SJSA1 (cell line): ENCODE data around the gene RNU1-2. TPM values are rescaled to one million over a fixed set of nuclear protein-coding genes. Genes with fewer than 3 reads are reported as not detected.
"Not testable (repeated sequence)": the region's sequence is repeated elsewhere in the genome, so short reads cannot be mapped to it uniquely, and the experiment has no call there.

Source experiments
- DNase-seq, 2 experiments: peaks; one replicate each; pipeline ENCODE4 v3.0.0-alpha.2; 2015 to 2020; ENCODE audit warnings: low spot score in 2 of 2, low read depth in 1 of 2
- H3K27ac ChIP-seq: fragments of 250-450 bp; sonication (Bioruptor Pico); 2 replicates; pipeline ENCODE4 v1.5.1; 2020; ENCODE audit warnings: mild to moderate bottlenecking, moderate library complexity
- H3K27me3 ChIP-seq: fragments of 250-450 bp; sonication (Bioruptor Pico); replicated peaks from 2 replicates; pipeline ENCODE4 v1.5.1; 2020; ENCODE audit warnings: mild to moderate bottlenecking, moderate library complexity
- H3K36me3 ChIP-seq: fragments of 250-450 bp; sonication (Bioruptor Pico); 2 replicates; pipeline ENCODE4 v1.5.1; 2020; ENCODE audit warnings: mild to moderate bottlenecking
- H3K4me1 ChIP-seq: fragments of 250-450 bp; sonication (Bioruptor Pico); replicated peaks from 2 replicates; pipeline ENCODE4 v1.6.1; 2021; ENCODE audit warnings: mild to moderate bottlenecking
- H3K4me3 ChIP-seq: fragments of 250-450 bp; sonication (Bioruptor Pico); 2 replicates; pipeline ENCODE4 v1.5.1; 2020; ENCODE audit warnings: mild to moderate bottlenecking
- H3K9me3 ChIP-seq: fragments of 250-450 bp; sonication (Bioruptor Pico); replicated peaks from 2 replicates; pipeline ENCODE4 v1.5.1; 2020; ENCODE audit warnings: mild to moderate bottlenecking
- total RNA-seq: library from RNA; depleted of rRNA; stranded (reverse); fragments of >200 nt; shearing (Covaris generic); gene quantifications from 2 replicates; pipeline ENCODE4 v1.2.3, GENCODE V29; 2014

Gene RNU1-2
- total RNA-seq, 1 experiment from 2014 or later, result under 0.01 TPM

DNA sequence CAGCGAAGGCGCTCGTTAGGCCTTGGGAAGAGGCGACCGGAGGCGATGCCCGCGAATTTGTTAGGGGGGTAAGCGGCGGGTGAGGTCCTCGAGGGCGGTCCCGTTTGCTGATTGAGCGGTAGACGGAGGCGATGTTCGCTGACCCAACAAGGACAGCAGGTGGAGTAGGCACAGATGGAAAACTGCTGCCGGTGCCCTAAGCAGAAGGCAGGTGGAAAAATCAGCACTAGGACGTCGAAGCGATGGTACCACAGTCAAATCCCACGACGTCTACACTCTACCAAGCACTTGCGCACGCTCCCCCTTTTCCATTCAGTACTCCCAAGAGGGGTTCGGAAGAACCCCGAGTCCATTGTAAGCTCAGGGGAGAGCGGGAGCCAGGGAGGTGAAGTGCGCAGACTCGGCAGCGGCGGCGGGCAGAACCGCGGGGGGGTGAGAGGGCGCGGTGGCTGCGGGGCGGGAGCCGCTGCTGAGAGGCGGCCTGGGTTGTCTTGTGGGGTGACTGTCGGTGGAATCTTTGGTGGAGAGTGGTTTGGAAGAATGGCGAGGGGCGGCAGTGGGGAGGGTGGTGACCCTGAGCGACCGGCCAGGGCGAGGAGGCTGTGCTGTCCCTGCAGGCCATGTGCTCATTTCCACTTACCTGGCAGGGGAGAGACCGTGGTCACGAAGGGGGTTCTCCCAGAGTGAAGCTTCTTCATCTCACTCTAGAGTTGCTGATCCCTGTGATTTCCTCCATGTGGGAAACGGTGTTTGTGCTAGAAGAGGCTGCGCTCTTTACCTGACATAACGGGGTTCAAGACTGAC, 22.5 kb upstream of the RNU1-2 start:
- H3K4me1 ChIP-seq, H3K27me3 ChIP-seq, H3K9me3 ChIP-seq, H3K4me3 ChIP-seq, H3K27ac ChIP-seq, DNase-seq, H3K36me3 ChIP-seq: not testable (repeated sequence)

- H3K4me1 ChIP-seq, H3K4me3 ChIP-seq, H3K27me3 ChIP-seq, H3K9me3 ChIP-seq, DNase-seq, H3K27ac ChIP-seq, H3K36me3 ChIP-seq: not testable (repeated sequence)
These were observed 20.6 kb upstream of the RNU1-2 start for GRCh38 chr1:16874968-16875765.

- not testable (repeated sequence) for H3K36me3 ChIP-seq, H3K4me3 ChIP-seq, H3K27ac ChIP-seq, H3K9me3 ChIP-seq, H3K4me1 ChIP-seq, DNase-seq
- peaks cover 26% of the 10 kb centered on the region for H3K27me3 ChIP-seq
These were observed 14.0 kb upstream of the RNU1-2 start for GRCh38 chr1:16881742-16882141.

DNA sequence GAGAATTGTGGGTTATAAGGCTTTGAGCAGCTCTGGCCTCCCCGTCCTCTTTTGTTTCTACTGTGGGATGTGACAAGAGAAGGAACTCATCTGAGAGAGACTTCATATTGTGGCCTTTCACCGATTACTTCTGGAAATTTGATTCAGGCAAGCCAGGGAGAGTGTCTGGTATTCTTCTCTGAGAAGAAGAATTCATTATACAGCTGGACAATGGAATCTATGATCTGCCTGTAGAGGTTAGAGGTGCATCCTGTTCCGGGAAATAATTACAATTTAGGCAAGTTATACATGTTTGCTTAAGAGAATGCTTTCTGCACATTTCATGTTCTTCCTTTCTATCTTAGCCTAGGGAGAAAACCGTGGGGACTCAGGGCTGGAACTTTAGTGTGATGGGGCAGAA, 12.8 kb upstream of the RNU1-2 start:
- Histone ChIP-seq H3K4me1 (no peaks in the 10 kb centered on the region), H3K27ac (no peak overlapping the region), H3K9me3 (no peaks in the 10 kb centered on the region), H3K27me3 (peaks cover 29% of the 10 kb centered on the region), H3K4me3 (no peak overlapping the region), H3K36me3 (no peaks in the 10 kb centered on the region)
- DNase-seq, result no peak

- H3K27ac ChIP-seq, H3K4me1 ChIP-seq, H3K36me3 ChIP-seq, H3K4me3 ChIP-seq, DNase-seq, H3K9me3 ChIP-seq: not testable (repeated sequence)
- H3K27me3 ChIP-seq, result peaks cover 33% of the 10 kb centered on the region
These were observed 11.3 kb upstream of the RNU1-2 start for GRCh38 chr1:16884487-16884886.

DNA sequence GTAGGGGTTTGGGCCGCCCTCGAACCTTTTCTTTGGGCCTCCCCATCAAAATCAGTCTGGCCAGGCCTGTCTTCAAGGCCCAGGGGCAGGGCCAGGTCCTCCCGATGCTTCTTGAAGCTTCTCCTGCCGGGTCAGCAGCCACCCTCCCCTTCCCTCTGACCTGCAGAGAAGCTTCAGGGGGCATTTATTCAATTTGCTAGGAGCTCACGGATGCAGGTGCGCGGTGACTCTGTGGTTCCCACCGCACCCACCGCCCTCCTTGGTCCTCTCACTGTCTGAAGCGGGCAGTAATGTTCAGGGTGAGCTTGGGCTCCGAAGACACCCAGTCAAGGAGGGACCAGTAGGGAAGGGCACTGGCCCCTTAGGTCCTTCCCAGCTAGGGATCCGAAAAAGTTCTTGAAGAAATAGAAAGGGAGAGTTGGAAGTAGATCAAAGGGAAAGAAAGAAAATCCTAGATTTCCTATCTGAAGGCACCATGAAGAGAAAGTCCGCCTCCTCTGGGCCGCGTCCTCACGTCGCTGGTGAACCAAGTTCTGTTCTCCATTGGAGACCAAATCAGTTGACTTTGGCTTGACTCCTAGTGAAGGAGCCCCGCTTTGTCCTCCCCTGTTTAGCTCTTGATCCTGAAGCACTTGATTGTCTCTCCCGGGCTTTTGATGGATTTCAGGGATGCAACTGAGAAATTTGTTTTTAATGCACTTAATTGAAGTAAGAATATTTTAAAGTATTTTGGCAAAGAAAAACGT, 8.7 kb upstream of the RNU1-2 start:
- Histone ChIP-seq H3K36me3 (no peaks in the 10 kb centered on the region), H3K27ac (no peak overlapping the region), H3K4me1 (no peaks in the 10 kb centered on the region), H3K4me3 (no peak overlapping the region), H3K27me3 (peaks cover 37% of the 10 kb centered on the region), H3K9me3 (no peaks in the 10 kb centered on the region)
- DNase-seq, result no peak

DNA sequence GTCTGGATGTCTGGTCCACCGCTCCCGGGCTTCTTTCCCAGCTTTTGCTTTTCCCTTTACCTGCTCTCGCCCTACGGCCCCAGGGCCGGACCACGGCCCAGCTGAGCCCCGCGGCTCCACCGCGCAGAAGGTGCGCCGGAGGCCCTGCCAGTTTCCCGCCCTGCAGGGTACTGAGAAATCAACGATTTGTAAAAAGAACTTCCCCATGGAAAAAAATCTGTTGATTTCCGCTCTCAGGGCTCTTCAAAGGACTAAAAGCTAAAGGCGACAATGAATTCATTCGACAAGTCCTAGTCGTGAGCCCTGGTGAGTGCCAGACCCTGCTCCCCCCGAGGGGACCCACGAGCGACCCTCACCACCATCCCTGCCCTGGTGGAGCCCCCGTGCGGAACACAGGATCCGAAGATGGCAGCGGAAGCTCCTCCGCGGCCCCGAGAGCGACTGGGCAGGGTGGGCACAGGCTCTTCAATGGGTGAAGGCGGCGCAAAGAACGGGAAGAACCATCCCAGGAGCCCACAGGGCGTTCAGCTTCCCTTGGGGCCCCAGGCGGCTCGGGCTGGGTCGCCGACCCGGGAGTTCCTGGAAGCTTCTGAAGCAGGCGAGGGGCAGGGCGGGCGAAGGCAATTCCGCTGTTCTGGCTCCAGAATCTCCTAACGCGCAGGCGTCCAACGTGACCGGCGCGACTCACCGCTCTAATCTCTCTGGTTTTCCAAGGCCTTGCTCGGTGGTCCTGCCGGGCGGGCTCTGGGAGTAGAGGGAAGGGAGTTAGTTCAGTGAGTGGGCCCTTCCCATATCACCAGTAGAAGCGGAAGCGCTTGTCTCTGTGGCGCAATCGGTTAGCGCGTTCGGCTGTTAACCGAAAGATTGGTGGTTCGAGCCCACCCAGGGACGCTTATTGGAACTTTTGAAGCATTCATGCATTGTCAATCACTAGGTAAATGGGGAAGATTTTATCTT, 6.6 kb upstream of the RNU1-2 start:
- Histone ChIP-seq H3K36me3 (no peaks in the 10 kb centered on the region), H3K4me3 (peak overlapping the region; percentile 27), H3K27ac (no peak overlapping the region), H3K27me3 (peaks cover 28% of the 10 kb centered on the region), H3K4me1 (no peaks in the 10 kb centered on the region), H3K9me3 (no peaks in the 10 kb centered on the region)
- DNase-seq, result peak; percentile 56 to 71

DNA sequence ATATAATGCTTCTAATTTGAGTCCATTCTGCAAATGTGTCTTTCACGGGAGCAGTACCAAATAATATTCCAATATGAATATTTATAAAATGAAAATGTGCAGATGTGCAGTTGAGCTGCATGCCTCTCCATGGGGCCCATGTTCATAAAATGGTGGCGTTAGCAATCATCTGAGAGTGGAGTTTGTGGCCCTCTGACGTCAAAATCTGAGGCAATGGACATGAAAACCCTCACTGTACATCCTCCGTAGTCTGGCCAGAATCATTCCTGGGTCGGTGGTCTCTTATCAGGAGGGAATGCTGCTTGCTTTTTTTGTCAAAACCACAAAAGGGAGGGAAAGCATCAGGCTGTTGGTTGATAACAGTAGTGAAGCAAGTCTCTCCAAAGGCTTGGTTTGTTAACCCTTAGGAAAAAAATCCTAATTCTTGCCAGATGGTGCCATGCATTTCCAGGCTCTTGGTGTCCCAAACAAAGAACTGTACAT, 5.2 kb upstream of the RNU1-2 start:
- not testable (repeated sequence) for H3K4me3 ChIP-seq, DNase-seq, H3K9me3 ChIP-seq, H3K4me1 ChIP-seq, H3K36me3 ChIP-seq, H3K27ac ChIP-seq
- peaks cover 18% of the 10 kb centered on the region; the same call in 1 of the 2 replicates for H3K27me3 ChIP-seq

- not testable (repeated sequence) for H3K9me3 ChIP-seq, H3K27ac ChIP-seq, H3K4me3 ChIP-seq, H3K4me1 ChIP-seq, DNase-seq, H3K36me3 ChIP-seq
- peaks cover 17% of the 10 kb centered on the region; the same call in 1 of the 2 replicates for H3K27me3 ChIP-seq
These were observed 4.7 kb upstream of the RNU1-2 start for GRCh38 chr1:16891057-16891456.

DNA sequence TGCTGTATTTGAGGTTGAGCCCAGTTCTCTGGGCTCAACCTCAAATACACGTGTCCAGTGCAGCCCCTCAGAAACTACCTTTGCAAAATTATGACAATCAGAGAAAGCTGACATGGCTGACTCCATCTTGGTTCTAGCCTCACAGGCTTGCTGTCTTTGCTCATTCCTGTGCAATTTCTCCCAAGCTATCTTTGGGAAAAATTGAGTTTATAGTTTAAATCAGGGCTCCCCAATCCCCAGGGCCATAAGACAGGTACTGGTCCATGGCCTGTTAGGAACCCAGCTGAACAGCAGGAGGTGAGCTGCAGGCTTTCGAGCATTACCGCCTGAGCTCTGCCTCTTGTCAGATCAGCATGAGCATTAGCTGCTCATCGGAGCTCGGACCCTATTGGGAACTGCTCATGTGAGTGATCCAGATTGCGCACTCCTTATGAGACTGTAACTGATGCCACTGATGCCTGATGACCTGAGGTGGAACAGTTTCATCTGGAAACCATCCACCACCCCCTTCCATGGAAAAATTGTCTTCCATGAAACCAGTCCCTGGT, 2.7 kb upstream of the RNU1-2 start:
- H3K27ac ChIP-seq, DNase-seq, H3K4me3 ChIP-seq, H3K4me1 ChIP-seq, H3K36me3 ChIP-seq, H3K9me3 ChIP-seq: not testable (repeated sequence)
- H3K27me3 ChIP-seq, result peaks cover 12% of the 10 kb centered on the region; the same call in 1 of the 2 replicates

- H3K36me3 ChIP-seq, H3K4me1 ChIP-seq, H3K27ac ChIP-seq, H3K9me3 ChIP-seq, H3K4me3 ChIP-seq, DNase-seq, H3K27me3 ChIP-seq: not testable (repeated sequence)
These were observed 2.0 kb upstream of the RNU1-2 start for GRCh38 chr1:16893796-16894195.

DNA sequence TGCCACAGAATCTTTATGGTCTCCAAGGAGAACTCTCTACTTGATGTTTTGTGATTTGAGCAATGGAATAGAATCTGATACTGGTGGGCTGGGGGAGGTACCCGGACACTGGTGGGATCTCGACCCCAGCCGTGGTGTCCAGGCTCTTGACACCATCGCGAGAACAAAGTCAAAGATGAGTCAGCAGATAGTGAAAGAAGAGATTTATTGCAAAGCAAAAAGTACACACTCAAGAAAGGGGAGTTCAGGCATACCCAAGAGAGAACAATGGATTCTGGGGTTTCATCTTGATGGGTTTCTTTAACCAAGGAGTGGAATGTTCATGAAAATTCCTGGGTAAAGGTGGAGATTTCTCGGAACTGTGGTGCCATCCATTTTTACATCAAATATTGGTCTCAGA, 1.4 kb upstream of the RNU1-2 start:
- DNase-seq, H3K36me3 ChIP-seq, H3K27ac ChIP-seq, H3K27me3 ChIP-seq, H3K9me3 ChIP-seq, H3K4me3 ChIP-seq, H3K4me1 ChIP-seq: not testable (repeated sequence)

DNA sequence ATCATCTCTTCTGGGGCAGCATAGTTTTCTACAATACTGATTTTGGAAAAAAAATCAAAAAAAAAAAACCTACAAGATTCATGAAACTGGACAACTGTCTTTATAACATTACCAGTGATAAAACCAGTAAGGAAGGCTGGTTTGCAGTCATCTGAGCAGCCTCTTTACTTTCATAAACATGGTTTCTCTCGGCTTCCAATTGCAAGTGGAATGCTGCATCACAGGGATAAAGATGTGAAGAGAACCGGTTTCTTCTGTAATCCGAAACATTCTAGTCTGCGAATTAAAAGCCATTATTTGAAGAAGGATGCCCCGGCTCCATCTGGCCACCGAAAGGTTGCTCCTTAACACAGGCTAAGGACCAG, 565 bp upstream of the RNU1-2 start:
- peak overlapping the region; percentile 27 for H3K4me3 ChIP-seq
- H3K27me3 ChIP-seq, DNase-seq, H3K36me3 ChIP-seq, H3K9me3 ChIP-seq, H3K4me1 ChIP-seq: not testable (repeated sequence)
- peak overlapping the region; percentile 87; the same call in 1 of the 2 replicates for H3K27ac ChIP-seq
